HG02884 (cell line): ENCODE data around the gene CHMP5.

ENCODE experiments used
- ATAC-seq: cut with Tn5 transposase; IDR thresholded peaks from one replicate; pipeline ENCODE4 v1.9.1; 2021; ENCODE audit warnings: mild to moderate bottlenecking, moderate library complexity; ENCODE audit not compliant: unreplicated experiment

Gene CHMP5

GRCh38 chr9:33273266-33273971 lies 8.6 kb downstream of the CHMP5 start:
- no peak for ATAC-seq

DNA sequence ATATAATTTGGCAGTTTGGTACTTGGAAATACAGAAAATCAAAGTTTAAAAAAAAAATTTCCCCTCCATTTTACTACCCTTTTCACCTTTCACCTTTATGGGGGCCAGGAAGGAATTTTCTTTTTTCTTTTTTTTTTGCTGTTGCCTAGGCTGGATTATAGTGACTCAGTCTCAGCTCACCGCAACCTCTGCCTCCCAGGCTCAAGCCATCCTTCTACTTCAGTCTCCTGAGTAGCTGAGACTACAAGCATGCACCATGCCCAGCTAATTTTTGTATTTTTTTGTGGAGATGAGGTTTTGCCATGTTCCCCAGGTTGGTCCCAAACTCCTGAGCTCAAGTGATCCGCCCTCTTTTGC lies 9.1 kb downstream of the CHMP5 start:
- ATAC-seq: no peak

DNA sequence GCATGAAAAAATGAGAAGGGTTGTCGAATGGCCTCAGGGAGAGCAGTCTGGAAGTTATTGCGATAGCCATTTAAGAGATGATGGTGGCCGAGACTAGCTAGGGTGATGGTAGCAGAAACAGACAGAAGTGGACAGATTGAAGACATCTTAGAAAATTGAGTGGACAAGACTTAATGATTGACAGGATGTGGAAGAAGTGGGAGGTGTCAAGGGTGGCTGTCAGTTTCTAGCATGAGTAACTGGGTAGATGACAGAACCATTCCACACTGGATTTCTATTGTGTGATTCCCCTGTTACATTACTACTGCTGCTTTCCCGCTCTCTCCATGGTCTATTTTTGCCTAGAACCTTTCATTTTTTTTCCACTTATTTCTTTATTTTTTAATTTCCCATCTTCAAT lies 12.6 kb downstream of the CHMP5 start:
- no peak for ATAC-seq

DNA sequence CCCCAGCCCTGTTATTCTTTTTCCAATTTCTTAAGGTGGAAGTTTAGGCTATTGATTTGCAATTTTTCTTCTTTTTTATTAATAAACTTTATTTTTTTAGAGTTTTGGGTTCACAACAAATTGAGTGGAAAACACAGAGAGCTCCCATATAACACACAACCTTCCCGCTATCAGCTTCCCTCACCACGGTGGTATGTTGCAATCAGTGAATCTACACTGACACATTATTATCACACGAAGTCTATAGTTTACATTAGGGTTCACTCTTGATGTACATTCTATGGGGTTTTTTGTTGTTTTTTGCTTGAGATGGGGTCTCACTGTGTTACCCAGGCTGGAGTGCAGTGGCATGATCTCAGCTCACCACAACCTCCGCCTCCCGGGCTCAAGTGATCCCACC lies 20.7 kb downstream of the CHMP5 start:
- no peak for ATAC-seq

- no peak for ATAC-seq
Measured at GRCh38 chr9:33287087-33287490, 22.2 kb downstream of the CHMP5 start.

DNA sequence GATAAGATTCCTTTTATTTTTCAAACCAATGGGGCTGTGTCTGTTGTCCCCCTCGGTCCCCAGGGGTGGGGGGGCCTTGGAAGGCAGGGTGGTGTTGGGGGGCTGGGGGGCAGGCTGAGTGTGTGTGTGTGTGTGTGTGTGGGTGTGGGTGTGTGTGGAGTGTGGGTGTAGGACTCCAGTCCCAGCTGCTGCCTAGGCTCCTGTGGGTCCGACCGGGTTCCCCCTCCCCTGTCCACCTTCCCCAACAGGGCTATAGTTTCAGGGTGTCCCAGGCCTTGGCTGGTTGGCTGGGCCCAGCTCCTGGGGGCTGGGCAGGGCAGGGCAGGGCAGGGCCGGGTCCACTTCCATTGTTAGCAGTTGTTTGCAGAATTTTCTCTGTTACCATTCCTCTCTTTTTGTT lies 23.4 kb downstream of the CHMP5 start:
- no peak for ATAC-seq

GRCh38 chr9:33288828-33289483 lies 24.1 kb downstream of the CHMP5 start:
- ATAC-seq: no peak

GRCh38 chr9:33289496-33289895 lies 24.6 kb downstream of the CHMP5 start:
- ATAC-seq: no peak

GRCh38 chr9:33289936-33290246 lies 25.0 kb downstream of the CHMP5 start:
- no peak for ATAC-seq

GRCh38 chr9:33290247-33291030 lies 25.6 kb downstream of the CHMP5 start, which contains the start of gene NFX1:
NFX1 (plus strand) TSS chr9:33290516; CDS start chr9:33290573, 57 bp downstream.
- ATAC-seq: peak; percentile 83

GRCh38 chr9:33291031-33291397 lies 26.2 kb downstream of the CHMP5 start:
- no peak for ATAC-seq

DNA sequence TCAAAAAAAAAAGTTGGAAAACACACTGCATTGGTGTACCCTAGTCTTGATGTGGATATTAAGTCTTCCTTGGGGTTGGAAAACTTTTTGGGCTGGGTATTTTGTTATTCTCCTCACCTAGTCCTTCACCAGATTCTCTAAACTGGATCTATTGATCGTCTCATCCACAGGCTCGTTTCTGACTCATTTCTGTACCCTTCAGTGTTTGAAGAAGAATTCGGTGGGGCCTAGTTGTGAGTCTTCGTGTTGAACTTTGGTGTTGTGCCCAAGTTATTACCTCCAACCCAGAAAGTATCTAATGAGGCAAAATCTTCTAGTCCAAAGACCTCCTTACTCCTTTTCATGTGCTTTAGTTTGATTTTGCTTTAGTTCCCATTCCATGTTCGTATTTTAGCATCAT lies 27.1 kb downstream of the CHMP5 start:
- ATAC-seq: no peak

DNA sequence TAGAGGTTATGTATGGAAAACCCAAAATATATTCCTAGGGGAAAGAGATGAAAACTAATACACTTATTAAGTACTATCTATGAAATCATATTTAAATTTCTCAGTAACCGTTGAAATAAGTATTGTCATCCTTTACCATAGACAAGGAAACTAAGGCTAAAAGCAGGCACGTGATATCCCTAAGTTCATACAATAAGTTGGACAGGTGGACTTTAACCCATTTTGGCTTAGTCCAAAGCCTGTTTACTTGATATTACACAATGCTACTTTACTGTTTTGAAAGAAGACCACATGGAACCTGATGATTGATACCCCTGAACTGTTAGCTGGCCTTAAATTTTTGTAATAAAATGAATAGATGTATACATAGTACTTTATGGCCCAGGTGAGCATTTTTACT lies 28.9 kb downstream of the CHMP5 start:
- no peak for ATAC-seq

DNA sequence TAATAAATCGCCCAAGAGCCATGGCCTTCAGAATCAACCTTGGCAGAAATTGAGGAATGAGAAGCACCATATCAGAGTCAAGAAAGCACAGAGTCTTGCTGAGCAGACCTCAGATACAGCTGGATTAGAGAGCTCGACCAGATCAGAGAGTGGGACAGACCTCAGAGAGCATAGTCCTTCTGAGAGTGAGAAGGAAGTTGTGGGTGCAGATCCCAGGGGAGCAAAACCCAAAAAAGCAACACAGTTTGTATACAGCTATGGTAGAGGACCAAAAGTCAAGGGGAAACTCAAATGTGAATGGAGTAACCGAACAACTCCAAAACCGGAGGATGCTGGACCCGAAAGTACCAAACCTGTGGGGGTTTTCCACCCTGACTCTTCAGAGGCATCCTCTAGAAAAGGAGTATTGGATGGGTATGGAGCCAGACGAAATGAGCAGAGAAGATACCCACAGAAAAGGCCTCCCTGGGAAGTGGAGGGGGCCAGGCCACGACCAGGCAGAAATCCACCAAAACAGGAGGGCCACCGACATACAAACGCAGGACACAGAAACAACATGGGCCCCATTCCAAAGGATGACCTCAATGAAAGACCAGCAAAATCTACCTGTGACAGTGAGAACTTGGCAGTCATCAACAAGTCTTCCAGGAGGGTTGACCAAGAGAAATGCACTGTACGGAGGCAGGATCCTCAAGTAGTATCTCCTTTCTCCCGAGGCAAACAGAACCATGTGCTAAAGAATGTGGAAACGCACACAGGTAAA lies 30.0 kb downstream of the CHMP5 start:
- ATAC-seq: no peak

DNA sequence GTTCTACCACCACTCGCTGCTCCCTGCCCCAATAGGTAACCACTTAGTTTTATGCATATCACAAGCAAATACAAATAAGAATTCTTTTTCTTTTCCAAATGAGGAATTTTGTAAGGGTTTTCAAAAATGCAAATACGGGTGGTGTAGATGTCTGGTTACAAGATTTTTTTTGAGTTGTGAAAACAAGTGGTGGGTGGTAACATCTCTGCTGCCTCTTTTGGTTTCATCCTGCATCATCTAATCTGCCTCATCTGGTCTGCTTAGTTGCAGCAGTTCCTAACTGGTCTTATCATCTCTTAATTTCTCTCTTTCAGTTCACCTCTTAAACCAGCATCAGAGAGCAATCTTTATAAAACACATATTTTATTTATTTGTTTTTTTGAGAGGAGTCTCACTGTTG lies 30.7 kb downstream of the CHMP5 start:
- ATAC-seq: no peak

DNA sequence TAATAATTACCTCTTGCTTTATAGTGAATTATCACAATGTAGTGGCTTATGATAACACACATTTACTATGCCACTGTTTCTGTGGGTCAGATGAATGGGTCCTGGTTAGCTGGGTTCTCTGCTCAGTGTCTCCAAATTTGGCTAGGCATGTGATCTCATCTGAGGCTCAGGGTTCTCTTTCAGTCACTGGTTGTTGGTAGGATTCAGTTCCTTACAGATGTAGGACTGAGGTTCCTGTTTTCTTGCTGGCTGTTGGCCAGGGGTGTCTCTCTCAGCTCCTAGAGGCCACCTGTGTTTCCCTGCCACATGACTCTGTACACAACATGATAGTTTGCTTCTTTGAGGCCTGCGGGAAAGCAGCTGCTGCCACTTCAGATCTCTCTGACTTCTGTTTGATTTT lies 32.6 kb downstream of the CHMP5 start:
- ATAC-seq: peak; percentile 92

GRCh38 chr9:33300546-33300945 lies 35.7 kb downstream of the CHMP5 start:
- no peak for ATAC-seq

- ATAC-seq: no peak
Measured at GRCh38 chr9:33304362-33304761, 39.5 kb downstream of the CHMP5 start.

GRCh38 chr9:33306037-33306436 lies 41.2 kb downstream of the CHMP5 start:
- no peak for ATAC-seq

DNA sequence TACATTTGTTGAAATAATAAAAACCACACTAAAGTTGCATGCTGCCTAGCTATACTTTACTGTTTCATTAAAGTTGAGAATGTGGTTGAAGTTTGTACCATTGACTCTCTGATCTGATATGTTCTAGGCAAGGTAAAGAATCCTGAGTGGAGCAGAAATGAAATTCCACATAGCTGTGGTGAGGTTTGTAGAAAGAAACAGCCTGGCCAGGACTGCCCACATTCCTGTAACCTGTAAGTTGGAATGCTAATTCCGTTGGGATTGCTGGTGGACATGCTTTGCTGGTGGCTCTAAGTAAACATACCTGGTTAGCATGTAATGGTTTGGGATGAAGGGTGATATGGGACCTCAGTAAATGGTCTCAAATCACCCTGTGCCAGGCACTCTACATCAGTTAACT lies 42.2 kb downstream of the CHMP5 start:
- ATAC-seq: no peak

DNA sequence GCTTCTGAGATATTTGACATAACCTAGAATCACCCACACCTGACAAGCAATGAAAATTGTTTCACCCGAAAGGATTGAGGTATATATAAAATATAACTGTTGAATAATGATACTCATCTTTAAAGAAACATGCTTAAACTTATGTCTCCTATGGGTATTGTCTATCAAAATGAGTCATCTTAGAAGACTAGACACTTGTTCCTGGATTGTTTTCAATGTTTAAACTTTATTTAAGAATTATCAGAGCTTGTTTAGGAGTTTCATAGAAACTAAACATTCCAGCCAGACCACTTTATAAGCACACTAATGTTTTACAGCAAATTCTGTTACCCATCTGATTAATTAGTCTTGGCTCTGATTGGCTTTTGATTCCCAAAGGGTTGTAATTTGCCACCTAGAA lies 45.1 kb downstream of the CHMP5 start:
- ATAC-seq: no peak

- ATAC-seq: no peak
Measured at GRCh38 chr9:33310748-33311147, 45.9 kb downstream of the CHMP5 start.
